Measurements from ENCODE around the gene ZNF236.
"Not testable (repeated sequence)": the region's sequence is repeated elsewhere in the genome, so short reads cannot be mapped to it uniquely, and the experiment has no call there.

The ZNF236 gene

DNA sequence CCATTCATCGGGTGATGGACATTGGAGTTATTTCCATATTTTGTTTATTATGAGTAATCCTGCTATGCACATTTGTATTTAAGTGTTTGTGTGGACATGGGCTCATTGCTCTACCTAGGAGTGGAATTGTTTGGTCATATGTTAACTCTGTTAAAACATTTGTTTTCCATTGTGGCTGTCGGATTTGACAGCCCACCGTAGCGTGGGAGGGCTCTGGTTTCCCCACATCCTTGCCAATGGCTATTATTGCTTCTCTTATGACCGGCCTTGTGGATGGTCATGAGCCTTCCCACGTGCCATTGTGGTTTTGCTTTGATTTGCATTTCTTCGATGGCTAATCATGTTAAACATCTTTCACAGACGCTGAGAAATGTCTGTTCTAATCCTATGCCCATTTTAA lies 92.0 kb downstream of the ZNF236 start:
- no peak for DNase-seq

DNA sequence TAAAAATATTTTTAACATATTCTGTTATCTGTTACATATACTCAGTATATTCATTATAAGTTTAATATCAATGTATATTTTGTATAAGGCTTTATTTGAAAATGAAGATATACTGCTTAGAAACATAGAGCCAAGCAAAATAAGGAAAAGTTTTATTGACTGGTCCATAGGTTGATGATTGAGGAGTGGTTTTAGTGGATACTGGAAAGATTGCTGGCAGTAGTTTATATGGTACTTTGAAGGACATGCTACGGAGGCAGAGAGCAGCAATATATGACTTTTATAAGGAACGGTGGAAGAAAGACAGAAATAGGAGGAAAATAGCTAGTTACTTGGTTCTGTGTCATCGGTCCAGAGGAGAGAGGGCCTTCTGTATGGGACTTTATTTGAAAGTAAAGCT lies 92.4 kb downstream of the ZNF236 start:
- DNase-seq, result no peak

DNA sequence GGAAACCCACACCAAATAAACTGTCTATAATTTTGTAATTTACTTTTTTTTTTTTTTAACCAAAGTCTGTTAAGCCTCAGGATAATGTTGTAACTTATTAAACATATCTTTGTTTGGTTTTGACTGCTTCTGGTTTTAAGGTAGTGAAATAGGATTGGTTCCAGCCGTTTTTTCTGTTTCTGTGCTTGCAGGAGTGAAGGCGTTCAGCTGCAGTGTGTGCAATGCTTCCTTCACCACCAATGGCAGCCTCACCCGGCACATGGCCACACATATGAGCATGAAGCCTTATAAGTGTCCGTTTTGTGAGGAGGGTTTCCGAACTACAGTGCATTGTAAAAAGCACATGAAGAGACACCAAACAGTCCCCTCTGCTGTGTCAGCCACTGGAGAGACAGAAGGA lies 93.1 kb downstream of the ZNF236 start:
- DNase-seq, result no peak

DNA sequence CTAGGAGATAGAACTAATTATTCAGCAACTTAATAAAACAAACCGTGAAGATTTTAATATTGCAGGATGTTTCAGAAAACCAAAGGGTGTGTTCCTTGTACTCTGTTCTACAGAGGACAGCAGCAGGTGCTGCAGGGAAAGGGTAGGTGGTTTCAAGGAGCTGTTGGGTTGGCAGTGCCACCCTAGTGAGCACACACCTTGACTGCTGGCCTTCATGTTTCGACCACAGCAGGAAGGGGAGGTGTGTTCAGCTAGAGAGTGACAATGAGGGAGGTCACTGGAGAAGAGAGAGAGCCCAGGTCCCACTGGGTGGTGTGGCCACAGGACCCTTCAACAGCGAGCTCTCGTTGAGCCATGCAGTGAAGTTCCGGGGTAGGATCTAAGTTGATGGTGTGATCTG lies 98.6 kb downstream of the ZNF236 start:
- DNase-seq, result no peak

DNA sequence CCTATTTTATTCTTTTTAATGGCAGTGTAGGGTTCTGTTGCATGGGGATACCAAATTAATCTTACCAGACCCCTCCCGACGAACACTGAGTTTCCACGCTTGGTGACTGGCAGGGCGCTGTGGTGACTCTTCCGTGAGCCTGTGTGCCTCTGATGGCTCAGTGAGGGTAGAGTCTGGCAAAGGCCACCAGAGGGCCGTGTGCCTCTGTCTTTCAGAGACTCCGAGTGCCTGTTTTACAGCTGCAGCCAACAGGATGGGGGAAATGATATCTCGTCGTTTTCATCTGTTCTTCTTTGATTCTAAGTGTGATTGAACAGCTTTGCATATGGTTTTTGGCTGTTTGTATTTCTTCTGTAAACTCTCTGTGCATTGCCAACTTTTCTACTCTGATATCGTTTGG lies 99.8 kb downstream of the ZNF236 start:
- DNase-seq, result no peak

DNA sequence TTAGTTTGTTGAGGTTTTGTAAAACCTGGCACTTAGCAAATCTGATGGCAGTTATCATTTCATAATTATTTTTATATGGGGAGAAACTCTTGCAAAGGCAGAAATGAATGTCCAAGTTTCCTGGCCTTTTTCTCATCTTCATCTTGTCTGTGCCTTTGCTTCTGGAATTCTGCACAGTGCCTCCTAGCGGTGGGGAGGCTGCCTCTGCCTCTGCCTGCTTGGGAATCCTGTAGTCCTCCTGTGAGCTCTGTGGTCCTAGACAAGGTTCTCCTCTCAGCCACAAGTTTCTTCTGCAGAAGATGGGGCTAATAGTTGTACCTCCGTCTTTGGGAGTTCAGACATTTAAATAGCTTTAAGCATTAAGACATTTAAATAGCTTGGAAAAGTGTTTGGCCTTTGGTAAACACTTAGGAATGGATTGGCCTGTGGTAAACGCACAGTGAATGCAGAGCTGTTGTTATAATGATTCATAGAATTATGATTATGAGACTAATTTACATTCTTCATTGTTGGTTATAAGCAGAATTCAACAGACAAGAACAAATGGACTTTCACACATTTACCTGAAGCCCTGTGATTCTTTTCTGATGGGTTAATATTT lies 101.2 kb downstream of the ZNF236 start:
- no peak for DNase-seq

DNA sequence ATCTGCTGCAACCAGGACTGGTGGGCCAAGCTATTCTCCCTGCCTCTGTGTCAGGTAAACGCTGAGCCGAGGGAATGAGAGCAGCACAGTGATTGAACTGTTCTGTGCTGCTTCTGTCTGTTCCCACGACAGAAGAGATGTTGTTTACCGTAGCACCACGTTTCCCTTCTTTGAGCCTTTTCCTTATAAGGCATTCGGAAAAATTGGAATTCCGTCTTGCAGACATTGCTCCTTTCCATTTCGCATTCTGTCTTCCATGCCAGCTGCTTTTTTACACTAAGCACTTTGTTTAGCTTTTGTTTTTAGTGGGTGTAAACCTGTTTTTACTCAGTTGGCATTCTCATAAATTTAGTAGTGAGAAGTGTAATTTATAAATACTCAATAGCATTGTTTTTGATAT lies 103.1 kb downstream of the ZNF236 start:
- no peak for DNase-seq

DNA sequence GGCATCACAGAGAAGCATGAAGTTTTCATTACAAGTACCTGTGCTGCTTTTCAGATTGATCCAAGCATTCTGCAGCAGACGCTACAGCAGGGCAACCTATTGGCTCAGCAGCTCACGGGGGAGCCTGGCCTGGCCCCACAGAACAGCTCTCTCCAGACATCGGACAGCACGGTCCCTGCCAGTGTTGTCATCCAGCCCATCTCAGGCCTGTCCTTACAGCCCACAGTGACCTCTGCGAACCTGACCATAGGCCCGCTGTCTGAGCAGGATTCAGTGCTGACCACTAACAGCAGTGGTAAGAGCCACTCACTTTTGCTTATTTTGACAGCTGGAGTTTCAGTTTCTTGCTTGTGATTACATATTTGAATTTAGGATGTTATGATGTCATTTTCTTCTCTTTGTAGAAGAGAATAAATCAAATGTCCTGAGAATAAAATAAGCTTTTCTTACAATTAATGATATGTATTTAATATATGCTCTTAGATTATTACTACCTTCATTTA lies 104.9 kb downstream of the ZNF236 start:
- no peak for DNase-seq

DNA sequence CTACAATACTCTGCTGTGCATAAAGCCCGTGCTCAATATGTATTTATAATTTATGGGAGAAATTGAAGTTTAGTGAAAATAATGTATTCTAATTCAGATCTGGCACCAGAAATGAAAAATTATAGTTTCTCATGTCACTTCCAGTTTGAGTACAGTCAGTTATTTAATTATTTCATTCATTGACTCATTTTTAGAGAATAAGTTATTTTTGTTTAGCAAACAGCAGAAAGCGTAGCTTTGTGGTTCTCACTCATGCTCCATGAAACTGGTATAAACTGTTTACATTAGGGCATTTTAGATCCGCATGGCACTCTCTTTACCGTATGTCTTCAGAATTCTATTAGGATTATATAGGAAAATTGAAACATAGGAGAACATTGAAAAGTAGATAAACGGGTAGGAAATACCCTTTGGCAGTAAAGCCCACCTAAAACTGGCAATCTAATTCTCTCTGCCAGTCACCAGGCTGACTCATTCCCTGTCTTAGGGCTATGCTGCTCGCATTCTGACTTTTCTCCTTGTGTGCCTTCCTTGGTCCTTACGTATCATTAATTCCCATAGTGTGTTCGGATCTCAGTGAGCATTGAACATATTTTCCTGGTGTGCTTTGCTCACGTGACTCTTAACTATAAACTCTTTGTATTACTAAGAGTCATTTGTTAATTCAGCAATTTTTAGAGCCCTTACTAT lies 106.0 kb downstream of the ZNF236 start:
- no peak for DNase-seq

DNA sequence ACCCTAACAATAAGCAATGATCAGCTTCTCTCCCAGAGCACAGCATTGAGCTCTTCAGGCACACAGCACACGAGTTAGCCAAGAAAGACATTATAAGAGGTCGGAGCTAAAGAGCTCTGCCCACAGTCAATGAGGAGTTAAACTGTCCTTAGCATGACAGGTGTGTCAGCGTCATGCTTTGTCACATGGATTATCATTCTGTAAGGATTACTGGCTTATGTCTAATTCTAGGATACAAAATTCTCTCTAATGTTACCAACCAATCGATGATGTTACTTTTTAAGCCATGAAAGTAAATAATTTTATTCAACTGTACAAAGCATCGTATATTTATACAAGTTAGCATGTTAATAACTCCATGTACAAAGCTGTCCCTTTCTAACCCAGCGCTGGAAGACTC lies 108.8 kb downstream of the ZNF236 start:
- DNase-seq, result no peak

DNA sequence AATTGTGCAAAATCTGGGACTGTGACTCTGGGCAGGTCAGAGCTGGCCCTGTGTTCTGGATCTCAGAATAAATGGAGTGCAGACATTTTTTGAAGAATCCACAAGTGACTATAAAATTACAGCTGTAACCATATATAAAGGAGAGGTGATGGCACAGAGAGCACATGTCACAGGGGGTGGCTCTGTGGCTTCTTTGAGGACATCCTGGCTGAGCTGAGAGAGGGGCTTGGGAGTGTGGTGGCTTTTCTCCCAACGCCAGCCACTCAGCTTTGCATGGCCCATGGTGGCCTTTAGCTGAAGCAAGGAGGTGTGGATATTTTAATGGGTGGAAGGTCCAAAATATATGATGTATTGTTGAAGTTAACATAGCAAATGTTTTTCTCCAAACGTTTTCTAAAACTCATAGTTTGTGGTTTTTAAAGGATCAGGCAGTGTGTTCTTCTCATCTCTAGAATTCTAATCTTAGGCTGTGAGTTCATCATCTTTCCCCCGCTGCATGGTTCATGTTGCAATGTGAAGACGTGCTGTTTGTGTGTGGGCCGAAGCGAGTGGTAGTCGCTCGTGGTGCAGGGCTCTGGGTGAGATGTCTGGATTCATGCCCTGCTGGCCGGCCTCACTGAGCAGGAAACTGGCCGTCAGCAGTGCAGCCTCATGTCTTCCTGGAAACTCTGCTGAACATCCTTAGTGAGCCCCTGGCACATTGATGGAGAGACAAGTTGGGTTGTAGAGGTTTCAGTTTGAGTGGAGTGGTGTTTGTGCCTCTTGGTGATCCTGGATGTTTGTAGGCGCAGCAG lies 109.9 kb downstream of the ZNF236 start:
- no peak for DNase-seq

DNA sequence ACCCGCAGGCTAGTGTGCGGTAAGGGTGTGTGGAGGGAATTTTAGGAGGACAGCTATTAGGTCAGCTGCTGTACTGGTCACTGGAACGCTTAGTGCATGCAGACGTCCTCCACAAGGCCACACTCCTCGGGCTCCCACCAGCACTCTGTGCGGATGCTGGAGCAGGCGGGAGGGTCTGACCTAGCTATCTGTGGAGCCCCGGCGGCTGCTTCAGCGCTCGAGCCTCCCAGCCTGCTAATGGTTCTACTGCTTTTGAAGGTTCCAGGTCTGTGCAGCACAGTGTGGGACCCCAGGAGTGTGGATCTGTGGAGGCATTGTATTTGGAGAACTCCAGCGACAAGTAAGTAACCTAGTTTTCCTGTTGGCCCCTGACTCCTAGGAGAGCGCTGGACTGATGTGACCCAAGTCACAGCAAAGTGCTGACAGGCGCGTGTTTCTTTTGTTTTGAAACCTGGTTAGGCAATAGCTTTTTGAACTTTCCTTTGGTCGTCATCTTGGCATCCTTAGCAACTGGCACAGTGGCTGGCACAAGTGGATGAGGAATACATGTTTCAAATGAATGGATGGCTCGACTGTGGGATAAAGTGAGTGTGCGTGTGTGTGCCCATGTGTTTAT lies 113.5 kb downstream of the ZNF236 start:
- DNase-seq, result no peak

DNA sequence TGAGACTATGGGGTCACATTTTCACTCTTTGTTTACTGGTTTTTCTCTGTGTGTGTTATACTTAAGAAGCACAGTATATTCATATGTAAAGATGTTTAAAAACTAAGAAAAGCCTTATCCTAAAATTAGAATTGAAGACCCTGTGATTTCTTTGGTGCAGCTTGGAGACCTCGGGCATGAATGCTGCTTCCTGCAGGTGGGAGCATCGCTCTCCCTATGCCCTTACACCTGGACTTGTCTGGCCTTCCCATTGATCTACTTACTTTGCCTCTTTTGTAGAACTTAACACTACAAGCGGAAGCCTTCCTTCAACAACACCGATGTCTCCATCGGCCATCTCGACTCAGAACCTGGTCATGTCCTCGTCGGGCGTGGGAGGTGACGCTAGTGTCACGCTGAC lies 114.5 kb downstream of the ZNF236 start:
- DNase-seq, result no peak

DNA sequence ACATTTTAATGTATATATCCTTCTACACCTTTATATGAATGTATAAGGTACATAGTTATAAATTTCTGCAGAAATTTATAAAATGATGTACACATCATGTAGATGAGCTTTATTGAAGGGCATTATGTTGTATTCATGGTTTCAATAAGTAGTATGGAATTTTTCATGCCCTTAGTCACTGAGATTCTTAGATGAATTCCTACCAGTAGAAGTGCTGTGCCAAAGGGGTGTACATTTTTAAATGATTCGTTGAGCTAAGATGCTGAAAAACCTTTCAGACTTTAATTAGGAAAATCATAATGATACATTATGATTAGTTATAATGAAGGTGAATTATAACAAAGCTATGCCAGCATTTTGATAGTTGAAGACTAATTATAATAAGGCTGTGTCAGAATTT lies 115.2 kb downstream of the ZNF236 start:
- DNase-seq, result no peak

DNA sequence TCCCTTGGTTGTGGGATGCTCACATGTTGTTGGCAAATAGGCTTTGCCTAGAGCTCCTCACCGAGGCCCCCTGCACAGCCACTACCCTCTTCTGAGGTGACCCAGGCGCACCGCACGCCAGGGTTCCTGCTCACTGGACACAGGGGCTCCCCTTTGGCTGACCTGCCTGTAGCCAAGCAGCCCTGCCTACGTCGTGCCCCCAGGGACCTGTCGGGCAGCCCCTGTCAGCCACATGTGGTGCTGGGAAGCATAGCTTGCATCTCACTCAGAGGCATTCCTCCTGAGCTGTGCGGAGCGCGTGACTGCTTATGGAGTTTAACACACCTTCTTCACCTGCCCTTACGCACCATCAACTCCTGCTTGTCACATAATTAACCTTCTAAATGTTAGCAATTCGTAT lies 116.3 kb downstream of the ZNF236 start:
- no peak for DNase-seq

DNA sequence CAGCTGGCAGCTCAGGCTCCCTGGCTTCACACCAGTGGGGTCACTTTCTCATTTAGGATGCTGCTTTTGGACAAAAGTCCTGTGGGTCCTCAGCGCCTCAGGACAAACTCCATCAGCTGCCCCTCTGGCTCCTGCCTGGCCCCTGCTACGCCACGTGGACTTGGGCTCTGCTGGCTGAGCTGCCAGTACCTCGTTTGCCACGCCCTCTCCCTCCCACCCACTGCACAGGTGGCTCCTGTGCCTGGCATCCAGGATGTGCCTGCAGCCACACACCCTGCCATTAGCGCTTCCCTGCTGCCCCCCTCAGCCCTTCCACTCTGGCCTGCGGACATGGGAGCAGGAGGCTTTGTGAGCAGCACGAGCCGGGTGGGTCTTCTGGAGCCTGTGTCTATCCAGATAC lies 118.9 kb downstream of the ZNF236 start:
- no peak for DNase-seq

DNA sequence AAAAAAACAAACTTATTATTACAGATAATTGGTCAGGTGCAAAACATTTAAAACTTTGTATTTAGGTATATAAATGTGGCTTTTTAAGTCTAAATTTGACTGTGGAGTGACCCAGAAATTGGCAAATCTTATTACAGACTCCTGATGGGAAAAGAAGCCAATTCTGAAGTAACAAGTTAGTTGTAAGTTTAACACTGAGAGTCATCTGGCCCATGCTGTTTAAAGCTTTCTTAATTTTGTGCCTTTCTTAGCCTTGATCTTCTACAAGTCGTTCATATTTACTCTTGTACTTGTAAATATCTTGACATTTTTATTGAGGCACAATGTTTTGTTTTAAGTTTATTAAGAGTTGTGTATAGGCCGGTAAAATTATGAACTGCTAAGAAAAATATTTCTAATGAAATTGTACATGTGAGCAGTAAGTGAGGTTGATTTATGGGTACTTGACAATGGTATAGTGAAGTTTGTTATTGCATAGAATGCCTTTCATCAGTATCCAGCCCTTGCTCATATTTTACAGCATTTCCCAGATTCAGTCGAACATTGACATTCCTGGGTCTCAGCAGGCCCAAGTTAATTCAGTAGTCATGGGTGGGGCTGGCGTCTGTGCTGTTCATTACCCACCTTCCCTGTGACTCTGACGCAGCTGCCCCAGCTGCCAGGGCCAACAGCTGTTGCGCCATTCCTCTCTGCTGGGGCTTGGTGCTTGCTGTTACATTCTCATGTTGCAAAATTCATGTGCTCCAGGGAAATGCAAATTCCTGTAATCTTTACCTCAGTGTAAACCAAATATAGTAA lies 121.4 kb downstream of the ZNF236 start:
- no peak for DNase-seq

DNA sequence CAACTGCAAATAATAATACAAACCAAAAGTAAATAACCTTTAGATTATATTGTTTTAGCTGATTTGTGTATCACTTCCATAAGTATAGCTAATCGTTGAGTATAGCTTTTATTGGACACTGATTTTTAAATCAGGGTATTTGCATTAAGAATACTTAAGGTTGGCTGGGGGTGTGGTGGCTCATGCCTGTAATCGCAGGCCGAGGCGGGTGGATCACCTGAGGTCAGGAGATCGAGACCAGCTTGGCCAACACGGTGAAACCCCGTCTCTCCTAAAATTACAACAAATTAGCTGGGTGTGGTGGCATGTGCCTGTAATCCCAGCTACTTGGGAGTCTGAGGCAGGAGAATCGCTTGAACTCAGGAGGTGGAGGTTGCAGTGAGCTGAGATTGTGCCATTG lies 122.0 kb downstream of the ZNF236 start:
- not testable (repeated sequence) for DNase-seq

DNA sequence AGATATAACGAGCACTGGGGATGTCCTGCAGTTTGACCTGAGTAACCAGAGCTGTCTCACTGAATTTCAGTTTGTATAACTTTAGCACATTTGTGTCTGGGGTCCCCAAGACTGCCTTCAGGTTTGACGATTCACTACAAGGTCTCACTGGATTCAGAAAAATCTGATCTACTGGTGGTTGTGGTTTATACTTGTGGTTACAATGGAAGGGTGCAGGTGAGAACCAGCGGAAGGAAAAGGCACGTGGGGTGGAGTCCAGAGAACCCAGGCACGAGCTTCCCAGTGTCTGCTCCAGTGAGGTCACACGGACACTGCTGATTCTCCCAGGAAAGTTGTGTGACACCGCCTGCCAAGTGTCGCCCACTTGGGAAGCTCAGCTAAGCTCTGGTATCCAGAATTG lies 126.0 kb downstream of the ZNF236 start:
- no peak for DNase-seq

DNA sequence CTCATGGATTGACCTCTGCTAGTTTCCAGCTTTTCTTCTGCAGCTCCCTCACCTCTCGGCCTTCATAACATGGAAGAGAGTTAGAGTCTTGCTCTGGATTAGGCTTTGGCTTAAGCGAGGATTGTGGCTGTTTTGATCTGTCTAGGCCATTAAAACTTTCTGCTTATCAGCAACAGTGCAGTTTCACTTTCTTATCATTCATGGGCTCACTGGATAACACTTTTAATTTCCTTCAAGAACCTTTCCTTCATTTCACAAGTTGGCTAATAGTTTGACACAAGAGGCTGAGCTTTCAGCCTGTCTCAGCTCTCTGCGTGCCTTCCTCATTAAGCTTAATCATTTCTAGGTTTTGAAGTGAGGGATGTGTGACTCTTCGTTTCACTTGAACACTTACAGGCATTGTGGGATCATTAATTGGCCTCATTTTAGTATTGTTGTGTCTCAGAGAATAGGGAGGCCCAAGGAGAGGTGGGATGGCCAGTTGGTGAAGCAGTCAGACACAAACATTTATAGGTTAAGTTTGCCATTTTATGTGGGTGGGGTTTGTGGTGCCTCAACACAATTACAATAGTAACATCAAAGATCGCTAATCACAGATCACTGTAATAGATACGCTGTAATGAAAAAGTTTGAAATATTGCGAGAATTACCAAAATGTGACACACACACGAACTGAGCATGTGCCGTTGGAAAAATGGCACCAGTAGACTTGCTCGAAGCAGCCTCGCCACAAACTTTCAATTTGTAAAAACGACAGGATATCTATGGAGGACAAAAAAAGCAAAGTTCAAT lies 129.3 kb downstream of the ZNF236 start:
- DNase-seq, result no peak

DNA sequence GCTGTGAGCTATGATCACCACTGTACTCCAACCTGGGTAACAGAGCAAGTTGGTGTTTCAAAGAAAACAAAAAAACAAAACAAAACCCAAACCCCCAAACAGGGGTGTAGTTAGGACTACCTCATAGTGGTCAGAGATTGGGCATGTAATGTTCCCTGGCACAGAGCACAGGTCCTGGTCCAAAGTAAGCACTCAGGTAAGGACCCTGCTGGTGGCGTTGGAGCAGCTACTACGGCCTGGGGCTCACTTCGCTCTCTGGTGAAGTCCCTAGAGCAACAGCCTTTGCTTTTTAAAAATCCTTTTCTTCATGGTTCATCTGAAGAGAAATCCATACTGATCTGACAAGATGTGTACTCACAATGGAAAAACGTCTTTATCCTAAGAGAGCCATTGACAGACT lies 130.4 kb downstream of the ZNF236 start:
- DNase-seq, result no peak

DNA sequence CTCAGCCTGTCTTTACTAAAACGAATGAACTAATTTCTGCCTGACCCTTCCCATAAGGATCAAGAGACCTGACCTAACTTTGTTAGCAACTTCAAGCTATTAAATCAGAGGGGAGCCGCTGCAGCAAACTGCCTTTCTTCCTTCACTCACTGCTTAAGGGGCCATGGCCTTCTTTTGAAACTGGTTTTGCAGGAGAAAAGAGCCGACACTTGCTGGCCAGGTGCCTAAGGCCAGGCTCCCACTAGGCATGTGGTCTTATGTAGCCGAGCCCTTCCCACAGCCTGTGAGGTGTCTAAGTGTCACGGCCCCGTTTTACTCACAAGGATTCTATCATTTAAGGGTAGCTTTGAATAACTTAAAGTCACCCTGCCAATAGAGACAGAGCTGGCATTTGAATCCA lies 130.8 kb downstream of the ZNF236 start:
- no peak for DNase-seq

Measured in NCI-H187 (cell line).